ENCODE data around the gene ARL6IP4.

The ARL6IP4 gene

DNA sequence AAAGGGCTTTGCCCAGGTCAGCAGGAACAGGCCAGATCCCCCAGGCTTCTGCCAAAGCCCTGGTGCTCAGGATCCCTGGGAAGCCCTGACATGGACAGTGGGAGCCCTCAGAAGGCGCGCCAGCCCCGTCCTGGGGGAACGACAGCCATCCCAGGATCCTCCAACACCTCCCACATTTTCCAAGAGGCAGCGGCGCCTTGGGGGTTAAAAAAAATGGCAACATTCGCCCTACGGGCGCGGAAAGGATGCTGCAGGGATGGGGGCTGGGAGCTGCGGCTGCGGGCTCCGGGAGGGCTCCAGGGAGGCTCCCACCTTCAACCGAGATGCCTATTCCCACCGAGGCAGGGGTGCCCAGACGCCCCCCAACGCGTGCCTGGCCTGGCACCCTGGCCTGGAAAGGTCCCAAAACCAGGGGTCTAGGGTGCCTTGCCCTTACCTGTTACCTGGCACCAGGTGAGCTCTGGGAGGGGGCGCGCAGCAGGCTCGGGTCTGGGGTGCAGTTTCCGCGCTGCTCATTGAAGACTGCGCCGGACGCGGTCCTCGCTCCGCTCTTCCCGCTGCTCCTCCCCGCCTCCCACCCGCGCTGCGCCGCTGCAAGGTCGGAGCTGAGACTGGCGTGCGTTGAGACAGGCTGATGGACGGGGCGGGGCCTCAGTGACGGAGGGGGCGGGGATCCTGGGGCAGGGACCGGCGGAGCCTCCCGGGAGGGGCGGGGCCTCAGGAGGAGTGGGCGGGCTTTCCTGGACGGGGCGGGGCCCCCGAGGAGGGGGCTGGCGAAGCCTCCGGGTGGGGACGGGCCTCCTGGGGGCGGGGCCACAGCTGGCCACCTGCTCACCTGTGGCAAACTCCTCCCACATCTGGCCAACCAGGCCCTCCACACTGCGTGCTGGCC is 14.4 kb upstream of the ARL6IP4 start, which contains the start of gene ABCB9:
TSS of gene ABCB9 (minus strand) at position 613 of the 892 bp plus-strand sequence. CDS start 6,228 bp downstream, outside the sequence.
- Histone ChIP-seq H3K4me1 (peaks cover 16% of the 10 kb centered on the region), H3K4me3 (ENCODE audit: low read depth, low read length) (peak within 1 kb of the TSS; percentile 80), H3K79me2 (peaks cover 9% of the 10 kb centered on the region), H3K36me3 (ENCODE audit: control insufficient read depth, insufficient read depth, low read length) (no peaks in the 10 kb centered on the region), H3K9me3 (ENCODE audit: control insufficient read depth, low read length) (no peaks in the 10 kb centered on the region), H2AFZ (peak within 1 kb of the TSS; percentile 61), H3K9ac (peak within 1 kb of the TSS; percentile 31), H3K27me3 (ENCODE audit: control insufficient read depth, insufficient read depth, low read length) (no peaks in the 10 kb centered on the region), H3K4me2 (ENCODE audit: low read length) (peak within 1 kb of the TSS; percentile 94), H3K27ac (peak within 1 kb of the TSS; percentile 34)
- TF ChIP-seq, protein P1, sequence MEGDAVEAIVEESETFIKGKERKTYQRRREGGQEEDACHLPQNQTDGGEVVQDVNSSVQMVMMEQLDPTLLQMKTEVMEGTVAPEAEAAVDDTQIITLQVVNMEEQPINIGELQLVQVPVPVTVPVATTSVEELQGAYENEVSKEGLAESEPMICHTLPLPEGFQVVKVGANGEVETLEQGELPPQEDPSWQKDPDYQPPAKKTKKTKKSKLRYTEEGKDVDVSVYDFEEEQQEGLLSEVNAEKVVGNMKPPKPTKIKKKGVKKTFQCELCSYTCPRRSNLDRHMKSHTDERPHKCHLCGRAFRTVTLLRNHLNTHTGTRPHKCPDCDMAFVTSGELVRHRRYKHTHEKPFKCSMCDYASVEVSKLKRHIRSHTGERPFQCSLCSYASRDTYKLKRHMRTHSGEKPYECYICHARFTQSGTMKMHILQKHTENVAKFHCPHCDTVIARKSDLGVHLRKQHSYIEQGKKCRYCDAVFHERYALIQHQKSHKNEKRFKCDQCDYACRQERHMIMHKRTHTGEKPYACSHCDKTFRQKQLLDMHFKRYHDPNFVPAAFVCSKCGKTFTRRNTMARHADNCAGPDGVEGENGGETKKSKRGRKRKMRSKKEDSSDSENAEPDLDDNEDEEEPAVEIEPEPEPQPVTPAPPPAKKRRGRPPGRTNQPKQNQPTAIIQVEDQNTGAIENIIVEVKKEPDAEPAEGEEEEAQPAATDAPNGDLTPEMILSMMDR (IDR thresholded peaks at IDR 0.05) = peak; percentile 4

DNA sequence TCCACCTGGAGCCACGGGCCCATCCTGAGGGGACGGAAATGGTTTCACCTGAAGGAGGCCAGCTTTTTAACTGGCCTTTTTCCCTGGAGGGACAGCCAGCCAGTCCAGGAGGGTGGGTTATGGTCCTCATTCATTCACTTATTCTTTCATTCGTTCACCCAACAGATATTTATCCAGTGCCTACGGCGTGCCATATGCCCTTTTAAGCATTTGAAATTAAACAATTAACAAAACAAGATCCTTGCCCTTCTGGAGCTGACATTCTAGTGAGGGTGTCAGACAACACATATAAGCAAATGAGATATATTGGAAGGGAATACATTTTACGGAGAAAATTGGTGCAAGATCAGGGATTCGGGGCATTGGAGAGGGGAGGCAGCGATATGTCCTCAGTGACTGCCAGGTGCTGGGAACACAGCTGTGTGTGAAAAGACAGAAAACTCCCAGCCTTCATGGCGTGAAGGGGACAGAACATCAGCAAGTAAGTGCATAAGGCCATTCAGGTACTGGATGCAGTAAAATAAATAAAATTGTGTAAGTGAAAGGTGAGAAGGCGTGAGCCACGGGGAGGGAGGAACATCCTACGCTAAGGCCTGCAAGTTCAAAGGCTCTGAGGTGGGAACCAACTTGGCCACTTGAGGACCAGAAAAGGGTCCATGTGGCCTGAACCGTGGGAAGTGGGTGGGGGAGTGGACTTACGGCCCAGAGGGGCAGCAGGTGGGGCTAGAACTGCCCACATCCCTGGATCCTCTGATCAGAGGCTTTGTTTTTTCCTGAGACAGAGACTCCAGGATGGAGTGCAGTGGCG is 13.5 kb upstream of the ARL6IP4 start:
- Histone ChIP-seq H3K4me3 (ENCODE audit: low read depth, low read length) (peak overlapping the region; percentile 43), H2AFZ (peak overlapping the region; percentile 61), H3K27me3 (ENCODE audit: control insufficient read depth, insufficient read depth, low read length) (no peaks in the 10 kb centered on the region), H3K4me2 (ENCODE audit: low read length) (peak overlapping the region; percentile 74), H3K9ac (no peak overlapping the region), H3K9me3 (ENCODE audit: control insufficient read depth, low read length) (no peaks in the 10 kb centered on the region), H3K79me2 (peaks cover 9% of the 10 kb centered on the region), H3K4me1 (peaks cover 16% of the 10 kb centered on the region), H3K36me3 (ENCODE audit: control insufficient read depth, insufficient read depth, low read length) (no peaks in the 10 kb centered on the region), H3K27ac (peak overlapping the region; percentile 34)
- TF ChIP-seq, protein P1 (IDR thresholded peaks at IDR 0.05) = no peak

DNA sequence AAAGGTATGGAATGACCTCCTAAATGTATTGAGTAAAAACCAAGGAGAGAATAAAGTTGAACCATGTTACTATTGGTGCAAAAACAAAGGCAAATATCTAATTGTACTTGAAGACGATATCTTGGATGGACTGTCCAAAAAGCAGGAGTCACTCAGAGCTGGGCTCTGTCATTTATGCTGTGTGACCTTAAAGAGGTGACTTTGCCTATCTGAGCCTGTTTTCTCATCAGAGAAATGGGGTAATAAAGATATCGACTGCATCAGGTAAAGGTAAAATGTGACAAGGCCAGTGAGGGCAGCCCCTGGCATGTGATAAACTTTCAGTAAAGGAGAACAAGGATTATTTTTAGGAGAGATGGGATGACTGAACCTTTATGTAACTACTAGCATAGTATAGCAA is 12.4 kb upstream of the ARL6IP4 start:
- Histone ChIP-seq H3K4me2 (ENCODE audit: low read length) (no peak overlapping the region), H3K79me2 (peaks cover 8% of the 10 kb centered on the region), H3K9me3 (ENCODE audit: control insufficient read depth, low read length) (no peaks in the 10 kb centered on the region), H3K27ac (no peak overlapping the region), H3K9ac (no peak overlapping the region), H2AFZ (no peak overlapping the region), H3K27me3 (ENCODE audit: control insufficient read depth, insufficient read depth, low read length) (no peaks in the 10 kb centered on the region), H3K4me1 (peaks cover 16% of the 10 kb centered on the region), H3K4me3 (ENCODE audit: low read depth, low read length) (no peak overlapping the region), H3K36me3 (ENCODE audit: control insufficient read depth, insufficient read depth, low read length) (no peaks in the 10 kb centered on the region)
- TF ChIP-seq, protein P1 (IDR thresholded peaks at IDR 0.05) = no peak

DNA sequence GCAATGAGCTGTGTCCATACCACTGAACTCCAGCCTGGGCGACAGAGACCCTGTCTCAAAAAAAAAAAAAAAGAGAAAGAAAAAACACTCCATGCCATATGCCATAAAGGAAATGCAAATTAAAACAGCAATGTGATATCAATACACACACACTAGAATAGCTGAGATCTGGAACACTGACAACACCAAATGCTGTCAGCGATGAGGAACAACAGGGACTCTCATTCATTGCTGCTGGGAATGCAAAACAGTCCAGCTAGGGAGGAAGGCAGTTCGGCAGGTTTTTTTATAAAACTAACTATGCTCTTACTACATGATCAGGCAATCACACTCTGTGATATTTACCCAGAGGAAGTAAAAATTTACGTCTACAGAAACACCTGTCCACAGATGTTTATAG is 10.8 kb upstream of the ARL6IP4 start:
- H3K4me3 ChIP-seq (ENCODE audit: low read depth, low read length) = no peak overlapping the region
- TF ChIP-seq, protein P1 (IDR thresholded peaks at IDR 0.05) = no peak
- H3K79me2 ChIP-seq = no peaks in the 10 kb centered on the region
- H3K9ac ChIP-seq = no peak overlapping the region
- H3K9me3 ChIP-seq (ENCODE audit: control insufficient read depth, low read length) = no peaks in the 10 kb centered on the region
- H2AFZ ChIP-seq = no peak overlapping the region
- no peak overlapping the region for H3K27ac ChIP-seq
- H3K4me1 ChIP-seq = peaks cover 4% of the 10 kb centered on the region
- no peaks in the 10 kb centered on the region for H3K27me3 ChIP-seq (ENCODE audit: control insufficient read depth, insufficient read depth, low read length)
- no peaks in the 10 kb centered on the region for H3K36me3 ChIP-seq (ENCODE audit: control insufficient read depth, insufficient read depth, low read length)
- no peak overlapping the region for H3K4me2 ChIP-seq (ENCODE audit: low read length)

All from parathyroid adenoma (tissue), 2 donors.